ENCODE data around the gene HOOK2. TPM values are rescaled to one million over a fixed set of nuclear protein-coding genes. Genes with fewer than 3 reads are reported as not detected.

Gene HOOK2
- total RNA-seq, 1 experiment from 2014 or later: 96.3 TPM

GRCh38 chr19:12806242-12807081 is 31.1 kb upstream of the HOOK2 start, which contains the start of gene RNASEH2A (continued):
- TF ChIP-seq, protein P1, sequence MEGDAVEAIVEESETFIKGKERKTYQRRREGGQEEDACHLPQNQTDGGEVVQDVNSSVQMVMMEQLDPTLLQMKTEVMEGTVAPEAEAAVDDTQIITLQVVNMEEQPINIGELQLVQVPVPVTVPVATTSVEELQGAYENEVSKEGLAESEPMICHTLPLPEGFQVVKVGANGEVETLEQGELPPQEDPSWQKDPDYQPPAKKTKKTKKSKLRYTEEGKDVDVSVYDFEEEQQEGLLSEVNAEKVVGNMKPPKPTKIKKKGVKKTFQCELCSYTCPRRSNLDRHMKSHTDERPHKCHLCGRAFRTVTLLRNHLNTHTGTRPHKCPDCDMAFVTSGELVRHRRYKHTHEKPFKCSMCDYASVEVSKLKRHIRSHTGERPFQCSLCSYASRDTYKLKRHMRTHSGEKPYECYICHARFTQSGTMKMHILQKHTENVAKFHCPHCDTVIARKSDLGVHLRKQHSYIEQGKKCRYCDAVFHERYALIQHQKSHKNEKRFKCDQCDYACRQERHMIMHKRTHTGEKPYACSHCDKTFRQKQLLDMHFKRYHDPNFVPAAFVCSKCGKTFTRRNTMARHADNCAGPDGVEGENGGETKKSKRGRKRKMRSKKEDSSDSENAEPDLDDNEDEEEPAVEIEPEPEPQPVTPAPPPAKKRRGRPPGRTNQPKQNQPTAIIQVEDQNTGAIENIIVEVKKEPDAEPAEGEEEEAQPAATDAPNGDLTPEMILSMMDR (IDR thresholded peaks at IDR 0.05 in 2 of 3, conservative IDR thresholded peaks at IDR 0.05 in 1 of 3; ENCODE audit: borderline replicate concordance in 1 of 3, insufficient read depth in 1 of 3, low read depth in 2 of 3, low read length in 2 of 3): no peak
- peak; percentile 83 for TF ChIP-seq POLR2A (IDR thresholded peaks at IDR 0.05; ENCODE audit: borderline replicate concordance, extremely low read depth, insufficient read depth, insufficient read length)
- TF ChIP-seq ATF3 (IDR thresholded peaks at IDR 0.05): no peak
- no peak for TF ChIP-seq JUND (IDR thresholded peaks at IDR 0.05)
- no peak for TF ChIP-seq RAD21 (IDR thresholded peaks at IDR 0.05; ENCODE audit: low read depth)
- TF ChIP-seq REST (IDR thresholded peaks at IDR 0.05; ENCODE audit: low read depth): no peak
- peak; percentile 86 for TF ChIP-seq YY1 (IDR thresholded peaks at IDR 0.05; ENCODE audit: extremely low read depth, insufficient replicate concordance, low read depth, low read length)
- TF ChIP-seq SIN3A (IDR thresholded peaks at IDR 0.05; ENCODE audit: low read depth): peak; percentile 96

Data from HCT116 (cell line).